Keratinocyte (primary cell): Measurements from ENCODE around the gene CIB4. TPM values are rescaled to one million over a fixed set of nuclear protein-coding genes. Genes with fewer than 3 reads are reported as not detected.

Experiments used
- DNase-seq: peaks from one replicate; pipeline ENCODE4 v3.0.0-alpha.2; 2011; ENCODE audit warnings: low read depth, missing footprints, low spot score
- FAIRE-seq: peaks from 2 replicates; lab custom pipeline; 2011; peaks lifted over from hg19 to GRCh38; lab: Jason Lieb, UNC
- H2AFZ ChIP-seq: 2 replicates; pipeline ENCODE4 v1.6.0; 2012; ENCODE audit warnings: low read length, control low read depth, inconsistent platforms; ENCODE audit not compliant: control insufficient read depth
- H3K27ac ChIP-seq: 2 replicates; pipeline ENCODE4 v1.5.1; 2011; ENCODE audit warnings: low read length; ENCODE audit not compliant: control insufficient read depth, insufficient read depth
- H3K27me3 ChIP-seq: 3 replicates; pipeline ENCODE4 v1.6.0; 2011; ENCODE audit warnings: low read length; ENCODE audit not compliant: control insufficient read depth, insufficient read depth; ENCODE audit errors: extremely low read depth
- H3K36me3 ChIP-seq, 2 experiments: 2 replicates in 1 of 2; 3 replicates in 1 of 2; pipeline ENCODE4 v1.5.1; 2011; ENCODE audit warnings: low read length in 2 of 2, mild to moderate bottlenecking in 1 of 2; ENCODE audit not compliant: control insufficient read depth in 2 of 2, insufficient read depth in 2 of 2; ENCODE audit errors: extremely low read depth in 1 of 2
- H3K4me1 ChIP-seq: 3 replicates; pipeline ENCODE4 v1.5.1; 2011; ENCODE audit warnings: low read length; ENCODE audit not compliant: control insufficient read depth, insufficient read depth; ENCODE audit errors: extremely low read depth
- H3K4me2 ChIP-seq: 3 replicates; pipeline ENCODE4 v1.6.0; 2011; ENCODE audit warnings: low read depth, low read length; ENCODE audit not compliant: control insufficient read depth, insufficient read depth; ENCODE audit errors: extremely low read depth
- H3K4me3 ChIP-seq, 3 experiments: fragments of 200-600 bp in 1 of 3; sonication (generic) in 1 of 3; 2 replicates in 2 of 3; 3 replicates in 1 of 3; pipeline ENCODE4 v1.5.1; 2011 to 2016; ENCODE audit warnings: low read length in 3 of 3, mild to moderate bottlenecking in 3 of 3, control low read depth in 2 of 3, inconsistent platforms in 1 of 3, low read depth in 1 of 3, mixed read lengths in 1 of 3, mixed run types in 1 of 3, moderate library complexity in 1 of 3; ENCODE audit not compliant: control insufficient read depth in 2 of 3, insufficient read depth in 2 of 3; ENCODE audit errors: extremely low read depth in 1 of 3
- H3K79me2 ChIP-seq: 2 replicates; pipeline ENCODE4 v1.6.0; 2012; ENCODE audit warnings: low read length; ENCODE audit not compliant: control insufficient read depth, insufficient read depth
- H3K9ac ChIP-seq: 3 replicates; pipeline ENCODE4 v1.6.0; 2011; ENCODE audit warnings: low read length; ENCODE audit not compliant: control insufficient read depth, insufficient read depth; ENCODE audit errors: extremely low read depth
- H3K9me1 ChIP-seq: 3 replicates; pipeline ENCODE4 v1.6.0; 2011; ENCODE audit warnings: low read length; ENCODE audit not compliant: control insufficient read depth, insufficient read depth; ENCODE audit errors: extremely low read depth
- H3K9me3 ChIP-seq: 2 replicates; pipeline ENCODE4 v1.5.1; 2012; ENCODE audit warnings: low read depth, low read length; ENCODE audit not compliant: control insufficient read depth
- H4K20me1 ChIP-seq: 3 replicates; pipeline ENCODE4 v1.6.0; 2011; ENCODE audit warnings: low read length; ENCODE audit not compliant: control insufficient read depth, insufficient read depth; ENCODE audit errors: extremely low read depth
- CTCF ChIP-seq, 3 experiments: IDR thresholded peaks in 1 of 3; conservative IDR thresholded peaks in 1 of 3; optimal IDR thresholded peaks in 1 of 3; 2 replicates in 2 of 3; 3 replicates in 1 of 3; pipeline versions ENCODE3 to v1.5.1; 2011; ENCODE audit warnings: low read length in 3 of 3, mild to moderate bottlenecking in 3 of 3, moderate library complexity in 2 of 3, control low read depth in 1 of 3, inconsistent platforms in 1 of 3; ENCODE audit not compliant: insufficient read depth in 2 of 3; ENCODE audit errors: extremely low read depth in 1 of 3
- EZH2 ChIP-seq: IDR thresholded peaks from one replicate; pipeline ENCODE4 v1.6.1; 2012; ENCODE audit warnings: inconsistent platforms, mild to moderate bottlenecking, low read length, moderate library complexity
- dilution Hi-C: fragments of 300-500 bp; cut with MboI; formaldehyde crosslinking; loops from one replicate; pipeline ENCODE4 v1.7.0; 2020; ENCODE audit warnings: low sequenced_read_pairs; ENCODE audit not compliant: extremely low pct_ligation_motif_present
- polyA plus RNA-seq, 5 experiments: library from polyadenylated mRNA; depleted of rRNA in 3 of 5; stranded (reverse) in 3 of 5; stranded (forward) in 1 of 5; unstranded in 1 of 5; fragments of >200 nt; gene quantifications; 1 replicate in 1 of 5; 2 replicates in 3 of 5; 3 replicates in 1 of 5; pipeline versions ENCODE4 v1.2.1 to v1.2.3, GENCODE V29; 2011 to 2012; ENCODE audit warnings: missing spikeins in 2 of 5, low read depth in 1 of 5, low replicate concordance in 1 of 5

The CIB4 gene
- polyA plus RNA-seq, 1 donor (not counting 4 experiments of a cell fraction or from before 2014, with no cell fraction given): not detected

DNA sequence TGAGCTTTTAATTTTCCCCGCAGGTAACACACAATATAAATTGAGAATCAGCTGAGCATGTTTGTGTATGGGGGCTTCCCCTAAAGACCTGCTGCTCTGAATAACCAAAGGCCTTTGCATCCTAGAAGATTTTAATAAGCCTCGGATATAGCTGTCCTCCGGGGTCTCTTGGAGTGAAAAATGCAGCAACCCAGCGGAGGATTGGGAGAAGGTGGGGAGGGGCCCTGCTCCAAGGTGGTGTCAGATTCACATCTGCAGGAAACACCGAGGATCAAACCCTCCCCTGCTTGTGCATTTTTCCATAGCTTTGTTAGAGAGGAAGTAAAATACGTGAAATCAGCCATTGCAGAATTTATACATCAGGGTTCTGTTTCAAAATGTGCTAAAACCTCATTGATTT, 100.2 kb downstream of the CIB4 start:
- Histone ChIP-seq H3K4me1 (no peaks in the 10 kb centered on the region), H3K4me2 (no peak overlapping the region), H2AFZ (no peak overlapping the region), H4K20me1 (no peaks in the 10 kb centered on the region), H3K9ac (no peak overlapping the region), H3K4me3 (no peak overlapping the region), H3K9me3 (no peaks in the 10 kb centered on the region), H3K27ac (no peak overlapping the region), H3K79me2 (no peaks in the 10 kb centered on the region), H3K36me3 (no peaks in the 10 kb centered on the region), H3K27me3 (peaks cover 20% of the 10 kb centered on the region), H3K9me1 (no peaks in the 10 kb centered on the region)
- dilution Hi-C loops: no loop called here
- no peak for TF ChIP-seq CTCF (optimal IDR thresholded peaks at IDR 0.05 in 1 of 3, IDR thresholded peaks at IDR 0.05 in 1 of 3, conservative IDR thresholded peaks at IDR 0.05 in 1 of 3; ENCODE audit: extremely low read depth in 1 of 3, insufficient read depth in 2 of 3, low read length in 3 of 3)
- TF ChIP-seq EZH2: no peak
- DNase-seq (no peak), FAIRE-seq (no peak)

- Histone ChIP-seq H3K9me3 (no peaks in the 10 kb centered on the region), H3K79me2 (no peaks in the 10 kb centered on the region), H3K4me3 (no peak overlapping the region), H3K9me1 (no peaks in the 10 kb centered on the region), H2AFZ (no peak overlapping the region), H3K4me2 (no peak overlapping the region), H3K27me3 (peaks cover 25% of the 10 kb centered on the region), H3K9ac (no peak overlapping the region), H4K20me1 (no peaks in the 10 kb centered on the region), H3K36me3 (no peaks in the 10 kb centered on the region), H3K27ac (no peak overlapping the region), H3K4me1 (no peaks in the 10 kb centered on the region)
- FAIRE-seq: no peak
- dilution Hi-C loops: no loop called here
- TF ChIP-seq EZH2 (no peak), CTCF (optimal IDR thresholded peaks at IDR 0.05 in 1 of 3, IDR thresholded peaks at IDR 0.05 in 1 of 3, conservative IDR thresholded peaks at IDR 0.05 in 1 of 3; ENCODE audit: extremely low read depth in 1 of 3, insufficient read depth in 2 of 3, low read length in 3 of 3) (no peak)
- no peak for DNase-seq
Observed at GRCh38 chr2:26540306-26540705, 100.9 kb downstream of the CIB4 start.
